Neural cell (in vitro differentiated cells): ENCODE data around the gene CLSTN1. TPM values are rescaled to one million over a fixed set of nuclear protein-coding genes. Genes with fewer than 3 reads are reported as not detected.

Experiments
- H2AFZ ChIP-seq: fragments of 200-600, 300-800 bp; sonication (generic), shearing (Covaris generic); 2 replicates; pipeline ENCODE4 v1.6.0; 2014; ENCODE audit warnings: low read depth, mild to moderate bottlenecking, antibody characterized with exemption, low read length, moderate library complexity
- H3F3A ChIP-seq: fragments of 200-600 bp; shearing (Covaris generic); 2 replicates; pipeline ENCODE4 v1.6.1; 2016; ENCODE audit warnings: mild to moderate bottlenecking, moderate library complexity, mixed read lengths, antibody characterized with exemption, low read length; ENCODE audit not compliant: insufficient read depth, poor library complexity, severe bottlenecking
- H3K27ac ChIP-seq: fragments of 200-600, 300-800 bp; sonication (generic), shearing (Covaris generic); 2 replicates; pipeline ENCODE4 v1.5.1; 2014; ENCODE audit warnings: mild to moderate bottlenecking, low read length, moderate library complexity
- H3K27me3 ChIP-seq: fragments of 300-800, 200-600 bp; sonication (generic), shearing (Covaris generic); 2 replicates; pipeline ENCODE4 v1.6.0; 2014; ENCODE audit warnings: mild to moderate bottlenecking, low read depth, low read length, moderate library complexity; ENCODE audit not compliant: insufficient read depth
- H3K36me3 ChIP-seq: fragments of 300-800, 200-600 bp; sonication (generic), shearing (Covaris generic); 2 replicates; pipeline ENCODE4 v1.5.1; 2014; ENCODE audit warnings: mild to moderate bottlenecking, antibody characterized with exemption, low read length, moderate library complexity; ENCODE audit not compliant: insufficient read depth
- H3K4me2 ChIP-seq: fragments of 300-800, 200-600 bp; sonication (generic), shearing (Covaris generic); 2 replicates; pipeline ENCODE4 v1.6.0; 2014; ENCODE audit warnings: mild to moderate bottlenecking, low read length
- H3K4me3 ChIP-seq: fragments of 300-800, 200-600 bp; sonication (generic), shearing (Covaris generic); 2 replicates; pipeline ENCODE4 v1.5.1; 2014; ENCODE audit warnings: mild to moderate bottlenecking, low read length, moderate library complexity
- H3K79me2 ChIP-seq: fragments of 200-600 bp; shearing (Covaris generic); replicated peaks from 2 replicates; pipeline ENCODE4 v1.6.0; 2014; ENCODE audit warnings: mild to moderate bottlenecking, low read length, moderate library complexity; ENCODE audit not compliant: insufficient read depth
- H3K9ac ChIP-seq: fragments of 300-800, 200-600 bp; sonication (generic), shearing (Covaris generic); 2 replicates; pipeline ENCODE4 v1.6.1; 2016; ENCODE audit warnings: mild to moderate bottlenecking, low read length, mixed read lengths
- H3K9me2 ChIP-seq: fragments of 200-600 bp; shearing (Covaris generic); 2 replicates; pipeline ENCODE4 v1.6.1; 2016; ENCODE audit warnings: mild to moderate bottlenecking, low read length, mixed read lengths; ENCODE audit not compliant: insufficient read depth
- H3K9me3 ChIP-seq: fragments of 200-600, 300-800 bp; sonication (generic), shearing (Covaris generic); 2 replicates; pipeline ENCODE4 v1.6.1; 2016; ENCODE audit warnings: mild to moderate bottlenecking, mixed run types, low read length, moderate library complexity, mixed read lengths
- H4K20me1 ChIP-seq: fragments of 200-600 bp; shearing (Covaris generic); 2 replicates; pipeline ENCODE4 v1.6.1; 2016; ENCODE audit warnings: mild to moderate bottlenecking, mixed run types; ENCODE audit not compliant: insufficient read depth
- CTCF ChIP-seq: fragments of 450-650 bp; IDR thresholded peaks from 2 replicates; pipeline ENCODE4 v1.5.1; 2014; ENCODE audit warnings: antibody characterized with exemption, mild to moderate bottlenecking, moderate library complexity; ENCODE audit not compliant: poor library complexity, severe bottlenecking
- EP300 ChIP-seq: fragments of 450-650 bp; conservative IDR thresholded peaks from 2 replicates; pipeline ENCODE4 v1.6.1; 2014; ENCODE audit warnings: antibody characterized with exemption, mild to moderate bottlenecking, moderate library complexity; ENCODE audit not compliant: poor library complexity, severe bottlenecking
- EZH2 ChIP-seq: fragments of 200-600, 300-800 bp; shearing (Covaris generic), sonication (generic); IDR thresholded peaks from 2 replicates; pipeline ENCODE4 v1.6.1; 2014; ENCODE audit warnings: antibody characterized with exemption, low read length, borderline replicate concordance, mild to moderate bottlenecking; ENCODE audit not compliant: insufficient read depth, poor library complexity, severe bottlenecking
- MXI1 ChIP-seq: fragments of 450-650 bp; conservative IDR thresholded peaks from 2 replicates; pipeline ENCODE4 v1.6.1; 2014; ENCODE audit warnings: antibody characterized with exemption, mild to moderate bottlenecking; ENCODE audit not compliant: poor library complexity, severe bottlenecking
- POLR2AphosphoS5 ChIP-seq: IDR thresholded peaks from 2 replicates; pipeline ENCODE4 v1.6.1; 2012
- RAD21 ChIP-seq: fragments of 450-650 bp; conservative IDR thresholded peaks from 2 replicates; pipeline ENCODE4 v1.6.1; 2014; ENCODE audit warnings: antibody characterized with exemption, mild to moderate bottlenecking, moderate library complexity
- SMC3 ChIP-seq: fragments of 450-650 bp; conservative IDR thresholded peaks from 2 replicates; pipeline ENCODE4 v1.6.1; 2014; ENCODE audit warnings: antibody characterized with exemption, mild to moderate bottlenecking, moderate library complexity; ENCODE audit not compliant: poor library complexity
- TAF1 ChIP-seq: IDR thresholded peaks from 2 replicates; pipeline ENCODE4 v1.6.1; 2012; ENCODE audit warnings: low read depth
- polyA plus RNA-seq: library from polyadenylated mRNA; depleted of rRNA; stranded (reverse); fragments of >200 nt; gene quantifications from 2 replicates; pipeline ENCODE4 v1.2.3, GENCODE V29; 2014
- TF ChIP-seq, protein P1 (sequence below): IDR thresholded peaks from 2 replicates; pipeline ENCODE4 v1.6.1; 2012; ENCODE audit warnings: borderline replicate concordance

The CLSTN1 gene
- polyA plus RNA-seq, 1 donor from 2014 or later, result 77.2 TPM

DNA sequence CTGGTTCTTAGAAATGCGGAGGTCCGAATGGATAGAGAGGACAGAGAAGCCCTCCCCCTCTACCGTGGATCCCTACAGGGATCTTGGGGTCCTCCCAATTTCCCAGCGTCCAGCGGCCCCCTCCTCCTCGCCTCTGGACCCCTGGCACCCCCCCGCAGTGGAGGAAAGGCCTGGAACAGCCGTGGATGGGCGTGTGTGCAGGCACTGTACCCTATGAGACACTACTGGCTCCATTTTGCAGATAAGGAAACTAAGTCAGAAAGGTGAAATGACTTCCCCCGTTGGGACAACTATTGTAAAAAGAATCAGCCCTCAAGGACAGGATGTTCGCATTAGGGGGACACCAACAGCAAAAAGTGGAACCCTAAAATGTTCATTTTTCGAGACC is 931 bp upstream of the CLSTN1 start:
- peak overlapping the region; percentile 56 for H3K27ac ChIP-seq

GRCh38 chr1:9823693-9823942 is 147 bp downstream of the CLSTN1 start:
- Histone ChIP-seq H2AFZ (no peak overlapping the region), H3K4me3 (peak overlapping the region; percentile 94), H3K9ac (peak overlapping the region; percentile 86), H3K4me2 (no peak overlapping the region), H3F3A (no peaks in the 10 kb centered on the region), H3K9me2 (no peaks in the 10 kb centered on the region), H3K79me2 (peaks cover 35% of the 10 kb centered on the region), H3K36me3 (no peaks in the 10 kb centered on the region), H3K27ac (peak overlapping the region; percentile 57), H3K9me3 (no peaks in the 10 kb centered on the region), H3K27me3 (no peaks in the 10 kb centered on the region), H4K20me1 (no peaks in the 10 kb centered on the region)
- TF ChIP-seq TAF1 (no peak), POLR2AphosphoS5 (peak; percentile 88), CTCF (peak; percentile 4), RAD21 (no peak)
- TF ChIP-seq, protein P1, sequence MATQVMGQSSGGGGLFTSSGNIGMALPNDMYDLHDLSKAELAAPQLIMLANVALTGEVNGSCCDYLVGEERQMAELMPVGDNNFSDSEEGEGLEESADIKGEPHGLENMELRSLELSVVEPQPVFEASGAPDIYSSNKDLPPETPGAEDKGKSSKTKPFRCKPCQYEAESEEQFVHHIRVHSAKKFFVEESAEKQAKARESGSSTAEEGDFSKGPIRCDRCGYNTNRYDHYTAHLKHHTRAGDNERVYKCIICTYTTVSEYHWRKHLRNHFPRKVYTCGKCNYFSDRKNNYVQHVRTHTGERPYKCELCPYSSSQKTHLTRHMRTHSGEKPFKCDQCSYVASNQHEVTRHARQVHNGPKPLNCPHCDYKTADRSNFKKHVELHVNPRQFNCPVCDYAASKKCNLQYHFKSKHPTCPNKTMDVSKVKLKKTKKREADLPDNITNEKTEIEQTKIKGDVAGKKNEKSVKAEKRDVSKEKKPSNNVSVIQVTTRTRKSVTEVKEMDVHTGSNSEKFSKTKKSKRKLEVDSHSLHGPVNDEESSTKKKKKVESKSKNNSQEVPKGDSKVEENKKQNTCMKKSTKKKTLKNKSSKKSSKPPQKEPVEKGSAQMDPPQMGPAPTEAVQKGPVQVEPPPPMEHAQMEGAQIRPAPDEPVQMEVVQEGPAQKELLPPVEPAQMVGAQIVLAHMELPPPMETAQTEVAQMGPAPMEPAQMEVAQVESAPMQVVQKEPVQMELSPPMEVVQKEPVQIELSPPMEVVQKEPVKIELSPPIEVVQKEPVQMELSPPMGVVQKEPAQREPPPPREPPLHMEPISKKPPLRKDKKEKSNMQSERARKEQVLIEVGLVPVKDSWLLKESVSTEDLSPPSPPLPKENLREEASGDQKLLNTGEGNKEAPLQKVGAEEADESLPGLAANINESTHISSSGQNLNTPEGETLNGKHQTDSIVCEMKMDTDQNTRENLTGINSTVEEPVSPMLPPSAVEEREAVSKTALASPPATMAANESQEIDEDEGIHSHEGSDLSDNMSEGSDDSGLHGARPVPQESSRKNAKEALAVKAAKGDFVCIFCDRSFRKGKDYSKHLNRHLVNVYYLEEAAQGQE, result no peak

More for the DNA sequence above, 931 bp upstream of the CLSTN1 start:
- Histone ChIP-seq H3K36me3 (no peaks in the 10 kb centered on the region), H3K4me3 (peak overlapping the region; percentile 72), H3K4me2 (no peak overlapping the region), H3K9ac (peak overlapping the region; percentile 73), H4K20me1 (no peaks in the 10 kb centered on the region), H3K9me3 (no peaks in the 10 kb centered on the region), H3K79me2 (peaks cover 25% of the 10 kb centered on the region), H3K9me2 (no peaks in the 10 kb centered on the region), H3K27me3 (no peaks in the 10 kb centered on the region), H3F3A (no peaks in the 10 kb centered on the region), H2AFZ (peak overlapping the region; percentile 66)
- TF ChIP-seq, protein P1, result no peak
- no peak for TF ChIP-seq TAF1
- no peak for TF ChIP-seq POLR2AphosphoS5
- no peak for TF ChIP-seq SMC3
- no peak for TF ChIP-seq RAD21
- no peak for TF ChIP-seq EZH2
- TF ChIP-seq EP300, result no peak
- no peak for TF ChIP-seq MXI1
- no peak for TF ChIP-seq CTCF
